SK-N-SH (cell line): Measurements from ENCODE around the gene CCDC40. TPM values are rescaled to one million over a fixed set of nuclear protein-coding genes. Genes with fewer than 3 reads are reported as not detected.

Experiments used
- CTCF ChIA-PET: fragments of 300-600, 350-600 bp; formaldehyde crosslinking; extraction: SDS; loops from one replicate; lab custom pipeline; 2021; lab: Yijun Ruan, JAX
- POLR2A ChIA-PET: fragments of 350-600 bp; sonication (Branson Sonifier 250); formaldehyde crosslinking; extraction: SDS; loops from one replicate; lab custom pipeline; 2020; ENCODE audit warnings: antibody characterized with exemption, inconsistent platforms; lab: Yijun Ruan, JAX
- DNase-seq: peaks from one replicate; pipeline ENCODE4 v3.0.0; 2012
- H2AFZ ChIP-seq: fragments of 200-600 bp; sonication (generic); 2 replicates; pipeline ENCODE4 v1.8.1; 2016; ENCODE audit warnings: antibody characterized with exemption, mild to moderate bottlenecking, low read depth
- H3F3A ChIP-seq: fragments of 200-600 bp; sonication (generic); replicated peaks from 2 replicates; pipeline ENCODE3; 2016; ENCODE audit warnings: antibody characterized with exemption, mild to moderate bottlenecking; ENCODE audit not compliant: insufficient read depth
- H3K27ac ChIP-seq, 2 experiments: fragments of 200-500 bp in 1 of 2; fragments of 200-600 bp in 1 of 2; sonication (Bioruptor generic) in 1 of 2; sonication (generic), shearing (Covaris generic) in 1 of 2; 2 replicates each; pipeline versions ENCODE4 v1.5.1 to v1.6.1; 2014 to 2016; ENCODE audit warnings: low read depth in 2 of 2, inconsistent platforms in 1 of 2, low read length in 1 of 2, mild to moderate bottlenecking in 1 of 2, mixed read lengths in 1 of 2
- H3K27me3 ChIP-seq: fragments of 200-600 bp; sonication (generic), shearing (Covaris generic); 2 replicates; pipeline ENCODE4 v1.6.1; 2016; ENCODE audit warnings: mixed run types; ENCODE audit not compliant: insufficient read depth
- H3K36me3 ChIP-seq, 2 experiments: fragments of 200-500 bp in 1 of 2; fragments of 200-600 bp in 1 of 2; sonication (Bioruptor generic) in 1 of 2; sonication (generic) in 1 of 2; replicated peaks in 1 of 2; 2 replicates each; pipeline versions ENCODE3 to v1.5.1; 2014 to 2016; ENCODE audit warnings: low read length in 1 of 2, mild to moderate bottlenecking in 1 of 2; ENCODE audit not compliant: insufficient read depth in 2 of 2, control insufficient read depth in 1 of 2
- H3K4me1 ChIP-seq, 2 experiments: fragments of 200-500 bp in 1 of 2; fragments of 200-600 bp in 1 of 2; sonication (Bioruptor generic) in 1 of 2; sonication (generic), shearing (Covaris generic) in 1 of 2; 2 replicates each; pipeline versions ENCODE4 v1.5.1 to v1.6.1; 2014 to 2016; ENCODE audit warnings: low read depth in 1 of 2, low read length in 1 of 2, mixed run types in 1 of 2; ENCODE audit not compliant: insufficient read depth in 2 of 2, control insufficient read depth in 1 of 2
- H3K4me2 ChIP-seq: fragments of 200-600 bp; sonication (generic), shearing (Covaris generic); 2 replicates; pipeline ENCODE4 v1.6.1; 2017; ENCODE audit warnings: mixed run types
- H3K4me3 ChIP-seq, 2 experiments: fragments of 200-500 bp in 1 of 2; fragments of 200-600 bp in 1 of 2; sonication (Bioruptor generic) in 1 of 2; sonication (generic), shearing (Covaris generic) in 1 of 2; 2 replicates each; pipeline versions ENCODE4 v1.5.1 to v1.8.1; 2014 to 2016; ENCODE audit warnings: low read depth in 2 of 2, inconsistent platforms in 1 of 2, low read length in 1 of 2, mild to moderate bottlenecking in 1 of 2, mixed read lengths in 1 of 2, moderate library complexity in 1 of 2
- H3K79me2 ChIP-seq: fragments of 200-600 bp; sonication (generic); 2 replicates; pipeline ENCODE4 v1.8.1; 2017; ENCODE audit warnings: mild to moderate bottlenecking; ENCODE audit not compliant: insufficient read depth
- H3K9ac ChIP-seq: fragments of 200-600 bp; sonication (generic); 2 replicates; pipeline ENCODE4 v1.6.1; 2017; ENCODE audit warnings: mixed run types
- H3K9me2 ChIP-seq: fragments of 200-600 bp; sonication (generic); 2 replicates; pipeline ENCODE4 v1.6.1; 2017; ENCODE audit warnings: mixed run types
- H3K9me3 ChIP-seq: fragments of 200-600 bp; sonication (generic); 2 replicates; pipeline ENCODE4 v1.6.1; 2017; ENCODE audit warnings: mixed run types, mild to moderate bottlenecking, moderate library complexity
- H4K20me1 ChIP-seq: fragments of 200-600 bp; sonication (generic); 2 replicates; pipeline ENCODE4 v1.6.1; 2017; ENCODE audit warnings: mild to moderate bottlenecking, mixed run types; ENCODE audit not compliant: insufficient read depth
- CHD2 ChIP-seq: fragments of 150-350 bp; IDR thresholded peaks from 2 replicates; pipeline ENCODE4 v1.6.1; 2018; ENCODE audit warnings: low read length; ENCODE audit not compliant: partially characterized antibody
- ELF1 ChIP-seq: IDR thresholded peaks from 2 replicates; pipeline ENCODE4 v1.4.0; 2012
- EP300 ChIP-seq, 2 experiments: IDR thresholded peaks; 2 replicates each; pipeline versions ENCODE4 v1.4.0 to v1.6.1; 2012; ENCODE audit warnings: borderline replicate concordance in 1 of 2, low read depth in 1 of 2, low read length in 1 of 2
- FOSL2 ChIP-seq: IDR thresholded peaks from 2 replicates; pipeline ENCODE4 v1.4.0; 2012; ENCODE audit warnings: low read depth, mild to moderate bottlenecking, moderate library complexity, borderline replicate concordance
- FOXM1 ChIP-seq: IDR thresholded peaks from 2 replicates; pipeline ENCODE4 v1.4.0; 2012; ENCODE audit warnings: low read depth, mild to moderate bottlenecking
- GATA2 ChIP-seq: sonication (generic); formaldehyde crosslinking; IDR thresholded peaks from 2 replicates; pipeline ENCODE4 v1.5.0; 2020; ENCODE audit warnings: mild to moderate bottlenecking, missing genetic modification reagents
- MEF2A ChIP-seq: IDR thresholded peaks from 2 replicates; pipeline ENCODE4 v1.4.0; 2012; ENCODE audit warnings: low read depth, borderline replicate concordance
- MXI1 ChIP-seq: IDR thresholded peaks from 2 replicates; pipeline ENCODE4 v1.6.1; 2012; ENCODE audit warnings: mild to moderate bottlenecking, low read depth, low read length, improper control_type of control experiment
- POLR2AphosphoS5 ChIP-seq: IDR thresholded peaks from 2 replicates; pipeline ENCODE4 v1.6.1; 2012; ENCODE audit warnings: low read depth, low read length
- RXRA ChIP-seq: IDR thresholded peaks from 2 replicates; pipeline ENCODE4 v1.4.0; 2012; ENCODE audit warnings: low read depth, mild to moderate bottlenecking, borderline replicate concordance
- SMC3 ChIP-seq: IDR thresholded peaks from 2 replicates; pipeline ENCODE4 v1.6.1; 2012; ENCODE audit warnings: low read depth, low read length, improper control_type of control experiment
- TCF12 ChIP-seq: IDR thresholded peaks from 2 replicates; pipeline ENCODE4 v1.4.0; 2012
- YY1 ChIP-seq: IDR thresholded peaks from 2 replicates; pipeline ENCODE4 v1.4.0; 2012; ENCODE audit warnings: low read depth, mild to moderate bottlenecking
- WGBS: methylation state at CpG from one replicate; pipeline ENCODE4 v1.1.6; 2017; ENCODE audit warnings: low lambda C conversion rate; 5-methylcytosine and 5-hydroxymethylcytosine counted together
- polyA plus RNA-seq, 3 experiments: library from polyadenylated mRNA; depleted of rRNA; stranded (reverse); fragments of >200 nt; gene quantifications; 2 replicates each; pipeline ENCODE4 v1.2.3, GENCODE V29; 2012
- TF ChIP-seq, protein P1 (sequence below): IDR thresholded peaks from 2 replicates; pipeline ENCODE4; 2012
- TF ChIP-seq, protein P2 (sequence below): IDR thresholded peaks from 2 replicates; pipeline ENCODE4 v1.4.0; 2012; ENCODE audit warnings: low read depth
- TF ChIP-seq, protein P3 (sequence below): fragments of 200-600 bp; sonication (generic); IDR thresholded peaks from 2 replicates; pipeline ENCODE4 v1.6.1; 2017; ENCODE audit warnings: antibody characterized with exemption, mild to moderate bottlenecking, moderate library complexity
- TF ChIP-seq, protein P4 (sequence below): IDR thresholded peaks from 2 replicates; pipeline ENCODE4 v1.4.0; 2012; ENCODE audit warnings: low read depth, borderline replicate concordance
- TF ChIP-seq, protein P5 (sequence below): IDR thresholded peaks from 2 replicates; pipeline ENCODE4 v1.6.1; 2012; ENCODE audit warnings: mild to moderate bottlenecking, low read depth, low read length, moderate library complexity

CCDC40 gene
- polyA plus RNA-seq, 1 of the 3 experiments (the other 2 are of a cell fraction), result 17.3 TPM

DNA sequence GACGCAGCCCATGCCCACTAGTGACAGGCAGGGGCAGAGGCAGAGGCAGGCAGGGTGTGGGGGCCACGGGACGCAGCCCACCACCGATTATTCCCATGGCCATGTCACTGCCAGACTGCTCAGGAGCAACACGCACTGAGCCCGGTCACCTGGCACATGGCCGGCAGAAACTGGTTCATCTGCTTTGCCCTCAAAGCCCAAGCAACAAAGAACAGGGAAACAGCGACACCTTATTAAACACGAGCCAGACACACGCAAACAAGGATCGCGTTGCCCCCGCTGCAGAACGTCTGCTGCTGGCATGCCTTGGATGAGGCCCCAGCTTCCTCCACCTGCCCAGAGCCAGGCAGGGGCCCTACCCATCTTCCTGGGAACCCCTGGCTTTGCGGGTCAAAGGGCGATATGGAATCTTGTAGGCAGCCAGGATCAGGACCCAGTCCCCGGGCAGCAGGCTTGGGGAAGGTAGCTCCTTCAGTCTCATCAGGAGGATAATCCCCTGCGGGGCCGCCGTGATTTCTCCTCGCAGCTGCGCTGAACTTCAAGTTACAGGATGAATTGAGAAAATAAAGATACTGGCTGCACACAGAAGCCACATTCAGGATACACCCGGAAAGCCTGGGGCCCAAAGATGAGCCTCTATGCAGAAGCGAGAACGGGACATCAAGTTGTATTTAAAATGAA is 5.6 kb upstream of the CCDC40 start:
- WGBS, result 95% methylated on average over 21 of the region's 25 CpGs
- no peak overlapping the region for H3K4me2 ChIP-seq
- H3F3A ChIP-seq, result peaks cover 3% of the 10 kb centered on the region
- CTCF ChIA-PET, result interaction anchor here (2.9 to 10.7 kb wide), 2 partner anchors 22 to 26 kb away, joined by 13 to 72 read pairs; no protein-coding TSS in a partner anchor
- no peak overlapping the region; a peak in 1 of 4 replicates for H3K27ac ChIP-seq
- H3K9me2 ChIP-seq, result no peaks in the 10 kb centered on the region
- H3K36me3 ChIP-seq, result no peaks in the 10 kb centered on the region
- H3K4me1 ChIP-seq, result peaks cover 10 to 35% of the 10 kb centered on the region in 2 experiments; a peak in 3 of 4 replicates
- no peak overlapping the region for H3K9ac ChIP-seq
- no peak overlapping the region for H3K4me3 ChIP-seq
- peaks cover 95% of the 10 kb centered on the region for H3K79me2 ChIP-seq
- H3K27me3 ChIP-seq, result no peaks in the 10 kb centered on the region
- H4K20me1 ChIP-seq, result peaks cover 75% of the 10 kb centered on the region
- DNase-seq, result no peak
- no peaks in the 10 kb centered on the region for H3K9me3 ChIP-seq
- TF ChIP-seq CHD2 (no peak), FOSL2 (no peak), POLR2AphosphoS5 (no peak), TCF12 (no peak), RXRA (no peak), ELF1 (no peak)
- TF ChIP-seq, protein P1, sequence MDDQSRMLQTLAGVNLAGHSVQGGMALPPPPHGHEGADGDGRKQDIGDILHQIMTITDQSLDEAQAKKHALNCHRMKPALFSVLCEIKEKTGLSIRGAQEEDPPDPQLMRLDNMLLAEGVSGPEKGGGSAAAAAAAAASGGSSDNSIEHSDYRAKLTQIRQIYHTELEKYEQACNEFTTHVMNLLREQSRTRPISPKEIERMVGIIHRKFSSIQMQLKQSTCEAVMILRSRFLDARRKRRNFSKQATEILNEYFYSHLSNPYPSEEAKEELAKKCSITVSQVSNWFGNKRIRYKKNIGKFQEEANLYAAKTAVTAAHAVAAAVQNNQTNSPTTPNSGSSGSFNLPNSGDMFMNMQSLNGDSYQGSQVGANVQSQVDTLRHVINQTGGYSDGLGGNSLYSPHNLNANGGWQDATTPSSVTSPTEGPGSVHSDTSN, result no peak
- TF ChIP-seq, protein P2, sequence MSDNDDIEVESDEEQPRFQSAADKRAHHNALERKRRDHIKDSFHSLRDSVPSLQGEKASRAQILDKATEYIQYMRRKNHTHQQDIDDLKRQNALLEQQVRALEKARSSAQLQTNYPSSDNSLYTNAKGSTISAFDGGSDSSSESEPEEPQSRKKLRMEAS, result no peak
- TF ChIP-seq, all 33 proteins: peak for 0
- POLR2A ChIA-PET, result no interaction called here
- no peak overlapping the region for H2AFZ ChIP-seq

DNA sequence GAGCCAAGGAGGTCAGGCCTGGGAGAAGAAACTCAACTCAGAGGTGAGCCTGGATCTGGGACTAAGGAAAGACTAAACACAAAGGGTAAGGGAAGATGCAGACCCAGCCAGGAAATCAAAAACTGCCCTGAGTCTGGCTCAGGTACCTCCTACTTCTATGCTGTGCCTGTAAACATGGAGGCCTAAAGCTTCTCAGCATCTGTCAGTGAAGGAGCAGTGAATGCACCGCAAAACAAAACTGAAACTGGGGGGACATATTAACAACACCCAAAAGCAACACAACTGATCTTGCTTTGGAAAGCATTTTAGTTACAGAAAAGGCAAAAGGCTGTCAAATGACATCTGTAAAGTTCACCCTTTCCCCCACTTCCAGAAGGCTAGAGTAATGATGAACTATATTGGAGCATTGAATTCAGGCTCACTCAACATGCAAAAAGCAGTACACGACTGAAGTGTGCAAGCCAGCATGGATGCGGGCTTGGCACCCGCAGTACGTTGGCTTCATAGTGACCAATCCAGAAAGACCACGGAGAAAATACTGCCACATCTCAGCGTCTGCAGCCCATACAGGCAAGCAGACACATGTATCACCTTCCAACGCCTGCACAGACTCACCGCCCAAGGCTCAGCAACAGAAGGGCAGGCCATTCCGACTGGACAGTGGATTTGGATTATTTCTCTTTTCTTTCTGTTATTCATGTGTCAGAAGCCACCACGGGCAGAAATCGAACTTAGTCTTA is 4.6 kb upstream of the CCDC40 start:
- Histone ChIP-seq H3K4me3 (no peak overlapping the region), H3F3A (peaks cover 8% of the 10 kb centered on the region), H3K27me3 (no peaks in the 10 kb centered on the region), H3K4me1 (peaks cover 10 to 35% of the 10 kb centered on the region in 2 experiments; a peak in 3 of 4 replicates), H3K36me3 (no peaks in the 10 kb centered on the region), H2AFZ (no peak overlapping the region), H3K9ac (no peak overlapping the region), H3K9me3 (no peaks in the 10 kb centered on the region), H3K4me2 (no peak overlapping the region), H3K27ac (no peak overlapping the region), H3K9me2 (no peaks in the 10 kb centered on the region), H3K79me2 (peaks cover 85% of the 10 kb centered on the region), H4K20me1 (peaks cover 65% of the 10 kb centered on the region)
- CTCF ChIA-PET, result interaction anchor here (1.1 to 10.7 kb wide), 5 partner anchors 9 to 220 kb away, joined by 3 to 72 read pairs (median 13); no protein-coding TSS in a partner anchor
- POLR2A ChIA-PET, result no interaction called here
- DNase-seq, result no peak
- WGBS, result 86% methylated on average over 12 of the region's 12 CpGs
- TF ChIP-seq GATA2, result no peak
- TF ChIP-seq SMC3, result no peak
- no peak for TF ChIP-seq TCF12
- TF ChIP-seq EP300 (IDR thresholded peaks at IDR 0.05; ENCODE audit: borderline replicate concordance in 1 of 2, low read depth in 1 of 2, low read length in 1 of 2), result no peak
- no peak for TF ChIP-seq FOXM1
- TF ChIP-seq, protein P3, sequence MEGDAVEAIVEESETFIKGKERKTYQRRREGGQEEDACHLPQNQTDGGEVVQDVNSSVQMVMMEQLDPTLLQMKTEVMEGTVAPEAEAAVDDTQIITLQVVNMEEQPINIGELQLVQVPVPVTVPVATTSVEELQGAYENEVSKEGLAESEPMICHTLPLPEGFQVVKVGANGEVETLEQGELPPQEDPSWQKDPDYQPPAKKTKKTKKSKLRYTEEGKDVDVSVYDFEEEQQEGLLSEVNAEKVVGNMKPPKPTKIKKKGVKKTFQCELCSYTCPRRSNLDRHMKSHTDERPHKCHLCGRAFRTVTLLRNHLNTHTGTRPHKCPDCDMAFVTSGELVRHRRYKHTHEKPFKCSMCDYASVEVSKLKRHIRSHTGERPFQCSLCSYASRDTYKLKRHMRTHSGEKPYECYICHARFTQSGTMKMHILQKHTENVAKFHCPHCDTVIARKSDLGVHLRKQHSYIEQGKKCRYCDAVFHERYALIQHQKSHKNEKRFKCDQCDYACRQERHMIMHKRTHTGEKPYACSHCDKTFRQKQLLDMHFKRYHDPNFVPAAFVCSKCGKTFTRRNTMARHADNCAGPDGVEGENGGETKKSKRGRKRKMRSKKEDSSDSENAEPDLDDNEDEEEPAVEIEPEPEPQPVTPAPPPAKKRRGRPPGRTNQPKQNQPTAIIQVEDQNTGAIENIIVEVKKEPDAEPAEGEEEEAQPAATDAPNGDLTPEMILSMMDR, result no peak
- TF ChIP-seq, protein P4, sequence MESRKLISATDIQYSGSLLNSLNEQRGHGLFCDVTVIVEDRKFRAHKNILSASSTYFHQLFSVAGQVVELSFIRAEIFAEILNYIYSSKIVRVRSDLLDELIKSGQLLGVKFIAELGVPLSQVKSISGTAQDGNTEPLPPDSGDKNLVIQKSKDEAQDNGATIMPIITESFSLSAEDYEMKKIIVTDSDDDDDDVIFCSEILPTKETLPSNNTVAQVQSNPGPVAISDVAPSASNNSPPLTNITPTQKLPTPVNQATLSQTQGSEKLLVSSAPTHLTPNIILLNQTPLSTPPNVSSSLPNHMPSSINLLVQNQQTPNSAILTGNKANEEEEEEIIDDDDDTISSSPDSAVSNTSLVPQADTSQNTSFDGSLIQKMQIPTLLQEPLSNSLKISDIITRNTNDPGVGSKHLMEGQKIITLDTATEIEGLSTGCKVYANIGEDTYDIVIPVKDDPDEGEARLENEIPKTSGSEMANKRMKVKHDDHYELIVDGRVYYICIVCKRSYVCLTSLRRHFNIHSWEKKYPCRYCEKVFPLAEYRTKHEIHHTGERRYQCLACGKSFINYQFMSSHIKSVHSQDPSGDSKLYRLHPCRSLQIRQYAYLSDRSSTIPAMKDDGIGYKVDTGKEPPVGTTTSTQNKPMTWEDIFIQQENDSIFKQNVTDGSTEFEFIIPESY, result no peak
- no peak for TF ChIP-seq YY1
- TF ChIP-seq, protein P5, sequence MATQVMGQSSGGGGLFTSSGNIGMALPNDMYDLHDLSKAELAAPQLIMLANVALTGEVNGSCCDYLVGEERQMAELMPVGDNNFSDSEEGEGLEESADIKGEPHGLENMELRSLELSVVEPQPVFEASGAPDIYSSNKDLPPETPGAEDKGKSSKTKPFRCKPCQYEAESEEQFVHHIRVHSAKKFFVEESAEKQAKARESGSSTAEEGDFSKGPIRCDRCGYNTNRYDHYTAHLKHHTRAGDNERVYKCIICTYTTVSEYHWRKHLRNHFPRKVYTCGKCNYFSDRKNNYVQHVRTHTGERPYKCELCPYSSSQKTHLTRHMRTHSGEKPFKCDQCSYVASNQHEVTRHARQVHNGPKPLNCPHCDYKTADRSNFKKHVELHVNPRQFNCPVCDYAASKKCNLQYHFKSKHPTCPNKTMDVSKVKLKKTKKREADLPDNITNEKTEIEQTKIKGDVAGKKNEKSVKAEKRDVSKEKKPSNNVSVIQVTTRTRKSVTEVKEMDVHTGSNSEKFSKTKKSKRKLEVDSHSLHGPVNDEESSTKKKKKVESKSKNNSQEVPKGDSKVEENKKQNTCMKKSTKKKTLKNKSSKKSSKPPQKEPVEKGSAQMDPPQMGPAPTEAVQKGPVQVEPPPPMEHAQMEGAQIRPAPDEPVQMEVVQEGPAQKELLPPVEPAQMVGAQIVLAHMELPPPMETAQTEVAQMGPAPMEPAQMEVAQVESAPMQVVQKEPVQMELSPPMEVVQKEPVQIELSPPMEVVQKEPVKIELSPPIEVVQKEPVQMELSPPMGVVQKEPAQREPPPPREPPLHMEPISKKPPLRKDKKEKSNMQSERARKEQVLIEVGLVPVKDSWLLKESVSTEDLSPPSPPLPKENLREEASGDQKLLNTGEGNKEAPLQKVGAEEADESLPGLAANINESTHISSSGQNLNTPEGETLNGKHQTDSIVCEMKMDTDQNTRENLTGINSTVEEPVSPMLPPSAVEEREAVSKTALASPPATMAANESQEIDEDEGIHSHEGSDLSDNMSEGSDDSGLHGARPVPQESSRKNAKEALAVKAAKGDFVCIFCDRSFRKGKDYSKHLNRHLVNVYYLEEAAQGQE, result no peak
- TF ChIP-seq MEF2A, result no peak
- TF ChIP-seq MXI1, result no peak
